Activated CD8-positive, alpha-beta memory T cell treated with anti-CD3 and anti-CD28 coated beads, Interleukin-2, amount 10 ng/mL, durations not matched to agents 7 days and 5 days (primary cell): ENCODE measurements around the gene SAMD4A. TPM values are rescaled to one million over a fixed set of nuclear protein-coding genes. Genes with fewer than 3 reads are reported as not detected.

Experiments used
- ATAC-seq: fragments of 150-1000 bp; cut with Tn5 transposase; one replicate; pipeline ENCODE4 v1.10.0; 2021; ENCODE audit warnings: moderate library complexity
- CTCF ChIA-PET: fragments of 350-600 bp; sonication (Branson Sonifier 250); formaldehyde crosslinking; loops from one replicate; lab custom pipeline; 2021; ENCODE audit warnings: antibody characterized with exemption; lab: Charles Lee
- DNase-seq: peaks from one replicate; pipeline ENCODE4 v3.0.0-alpha.2; 2020
- H3K27ac Mint-ChIP-seq: one replicate; pipeline ENCODE4 v1.8.0; 2021; ENCODE audit warnings: mild to moderate bottlenecking, mixed read lengths
- H3K27me3 Mint-ChIP-seq: one replicate; pipeline ENCODE4 v1.8.0; 2021; ENCODE audit warnings: mixed read lengths
- H3K36me3 Mint-ChIP-seq: one replicate; pipeline ENCODE4 v1.8.0; 2021; ENCODE audit warnings: mild to moderate bottlenecking, mixed read lengths
- H3K4me1 Mint-ChIP-seq: one replicate; pipeline ENCODE4 v1.8.0; 2021; ENCODE audit warnings: mixed read lengths
- H3K4me3 Mint-ChIP-seq: one replicate; pipeline ENCODE4 v1.8.0; 2021; ENCODE audit warnings: mild to moderate bottlenecking, moderate library complexity, mixed read lengths
- H3K9me3 Mint-ChIP-seq: one replicate; pipeline ENCODE4 v1.8.0; 2022; ENCODE audit warnings: low read depth, mixed read lengths
- total RNA-seq, 2 experiments: library from RNA; stranded (reverse); gene quantifications; one replicate each; pipeline ENCODE4 v1.2.3, GENCODE V29; 2021

The SAMD4A gene
- total RNA-seq, 2 experiments from 2014 or later: 1.6 to 1.7 TPM

GRCh38 chr14:54676812-54677708 lies 110.1 kb downstream of the SAMD4A start:
- Mint-ChIP-seq H3K4me1 (peaks cover 16% of the 10 kb centered on the region), H3K27me3 (peaks cover 74% of the 10 kb centered on the region), H3K4me3 (no peak overlapping the region), H3K9me3 (no peaks in the 10 kb centered on the region), H3K36me3 (no peaks in the 10 kb centered on the region), H3K27ac (no peak overlapping the region)
- DNase-seq (no peak), ATAC-seq (no peak)
- CTCF ChIA-PET: interaction anchor here (1.0 kb wide), 1 partner anchor 113 kb away, joined by 4 read pairs; no protein-coding TSS in a partner anchor

- CTCF ChIA-PET: interaction anchor here (1.9 kb wide), 1 partner anchor 10 kb away, joined by 6 read pairs; no protein-coding TSS in a partner anchor
- Mint-ChIP-seq H3K4me1 (peaks cover 10% of the 10 kb centered on the region), H3K36me3 (peaks cover 2% of the 10 kb centered on the region), H3K27me3 (peaks cover 70% of the 10 kb centered on the region), H3K9me3 (peaks cover 2% of the 10 kb centered on the region), H3K27ac (no peak overlapping the region), H3K4me3 (no peak overlapping the region)
- DNase-seq: no peak
- ATAC-seq: no peak
Measured at GRCh38 chr14:54680651-54681050, 113.7 kb downstream of the SAMD4A start.

DNA sequence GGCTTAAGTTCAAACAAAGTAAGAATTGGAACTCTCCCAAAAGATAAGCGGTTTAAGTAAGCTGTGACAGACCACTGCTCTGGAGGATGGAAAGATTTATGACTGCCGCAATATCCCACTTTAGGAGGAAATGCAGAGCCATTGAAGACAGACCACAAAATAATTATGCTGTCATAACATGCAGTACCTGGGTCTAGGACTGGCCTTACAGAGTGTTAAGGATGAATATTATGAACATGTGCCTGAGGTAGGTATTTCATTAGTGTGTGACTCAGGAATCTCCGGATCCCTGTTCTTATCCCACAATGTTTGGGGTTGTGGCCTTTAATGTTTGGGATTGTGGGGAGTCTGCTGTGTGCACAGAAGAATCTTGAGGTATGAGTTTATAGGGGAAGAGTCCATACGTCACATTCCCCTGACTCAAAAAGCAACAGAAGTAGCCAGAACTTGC lies 114.9 kb downstream of the SAMD4A start:
- CTCF ChIA-PET: interaction anchor here (1.9 kb wide), 1 partner anchor 9 kb away, joined by 6 read pairs; no protein-coding TSS in a partner anchor
- no peak for DNase-seq
- H3K36me3 Mint-ChIP-seq: peaks cover 5% of the 10 kb centered on the region
- no peak overlapping the region for H3K27ac Mint-ChIP-seq
- H3K9me3 Mint-ChIP-seq: peaks cover 3% of the 10 kb centered on the region
- H3K4me3 Mint-ChIP-seq: no peak overlapping the region
- H3K4me1 Mint-ChIP-seq: peaks cover 14% of the 10 kb centered on the region
- peaks cover 72% of the 10 kb centered on the region for H3K27me3 Mint-ChIP-seq
- no peak for ATAC-seq

- peaks cover 3% of the 10 kb centered on the region for H3K9me3 Mint-ChIP-seq
- H3K36me3 Mint-ChIP-seq: peaks cover 5% of the 10 kb centered on the region
- CTCF ChIA-PET: no interaction called here
- no peak for DNase-seq
- H3K27ac Mint-ChIP-seq: no peak overlapping the region
- peaks cover 73% of the 10 kb centered on the region for H3K27me3 Mint-ChIP-seq
- no peak for ATAC-seq
- peaks cover 15% of the 10 kb centered on the region for H3K4me1 Mint-ChIP-seq
- H3K4me3 Mint-ChIP-seq: no peak overlapping the region
Measured at GRCh38 chr14:54682578-54682977, 115.7 kb downstream of the SAMD4A start.

- Mint-ChIP-seq H3K27me3 (peaks cover 72% of the 10 kb centered on the region), H3K4me3 (no peak overlapping the region), H3K4me1 (peaks cover 22% of the 10 kb centered on the region), H3K9me3 (peaks cover 3% of the 10 kb centered on the region), H3K27ac (no peak overlapping the region), H3K36me3 (peaks cover 5% of the 10 kb centered on the region)
- CTCF ChIA-PET: interaction anchor here (0.9 to 4.1 kb wide), 6 partner anchors 14 to 122 kb away, joined by 3 to 17 read pairs (median 10); partner anchors contain the start of gene SAMD4A
- DNase-seq: no peak
- no peak for ATAC-seq
Measured at GRCh38 chr14:54683882-54684794, 117.2 kb downstream of the SAMD4A start.

GRCh38 chr14:54685286-54685845 lies 118.4 kb downstream of the SAMD4A start:
- DNase-seq: no peak
- CTCF ChIA-PET: interaction anchor here (0.5 to 4.1 kb wide), 10 partner anchors 13 to 458 kb away, joined by 3 to 17 read pairs (median 4); partner anchors contain the start of gene SAMD4A
- Mint-ChIP-seq H3K4me1 (peaks cover 22% of the 10 kb centered on the region), H3K36me3 (peaks cover 5% of the 10 kb centered on the region), H3K27me3 (peaks cover 71% of the 10 kb centered on the region), H3K27ac (no peak overlapping the region), H3K9me3 (peaks cover 3% of the 10 kb centered on the region), H3K4me3 (no peak overlapping the region)
- ATAC-seq: no peak

GRCh38 chr14:54686219-54686870 lies 119.4 kb downstream of the SAMD4A start:
- H3K36me3 Mint-ChIP-seq: peaks cover 5% of the 10 kb centered on the region

GRCh38 chr14:54686871-54687749 lies 120.2 kb downstream of the SAMD4A start:
- H3K36me3 Mint-ChIP-seq: peaks cover 5% of the 10 kb centered on the region
- H3K4me1 Mint-ChIP-seq: peaks cover 26% of the 10 kb centered on the region
- CTCF ChIA-PET: interaction anchor here (2.2 to 4.6 kb wide), 3 partner anchors 87 to 121 kb away, joined by 10 to 50 read pairs (median 17); partner anchors contain the start of gene SAMD4A

More at GRCh38 chr14:54686219-54686870, 119.4 kb downstream of the SAMD4A start:
- no peak for ATAC-seq
- DNase-seq: no peak
- peaks cover 3% of the 10 kb centered on the region for H3K9me3 Mint-ChIP-seq
- no peak overlapping the region for H3K4me3 Mint-ChIP-seq
- H3K4me1 Mint-ChIP-seq: peaks cover 22% of the 10 kb centered on the region
- CTCF ChIA-PET: interaction anchor here (1.0 to 4.1 kb wide), 5 partner anchors 16 to 193 kb away, joined by 5 to 17 read pairs (median 10); partner anchors contain the start of gene SAMD4A
- peaks cover 68% of the 10 kb centered on the region for H3K27me3 Mint-ChIP-seq
- H3K27ac Mint-ChIP-seq: no peak overlapping the region

GRCh38 chr14:54687750-54688119 lies 120.8 kb downstream of the SAMD4A start:
- ATAC-seq: no peak
- Mint-ChIP-seq H3K4me3 (no peak overlapping the region), H3K9me3 (peaks cover 3% of the 10 kb centered on the region), H3K36me3 (peaks cover 5% of the 10 kb centered on the region), H3K4me1 (peaks cover 26% of the 10 kb centered on the region), H3K27ac (no peak overlapping the region), H3K27me3 (peaks cover 73% of the 10 kb centered on the region)
- no peak for DNase-seq
- CTCF ChIA-PET: interaction anchor here (4.1 to 4.6 kb wide), 2 partner anchors 86 to 122 kb away, joined by 17 to 50 read pairs; partner anchors contain the start of gene SAMD4A

More at GRCh38 chr14:54686871-54687749, 120.2 kb downstream of the SAMD4A start:
- ATAC-seq: no peak
- H3K27me3 Mint-ChIP-seq: peaks cover 73% of the 10 kb centered on the region
- H3K4me3 Mint-ChIP-seq: no peak overlapping the region
- H3K9me3 Mint-ChIP-seq: peaks cover 3% of the 10 kb centered on the region
- no peak for DNase-seq
- H3K27ac Mint-ChIP-seq: no peak overlapping the region

DNA sequence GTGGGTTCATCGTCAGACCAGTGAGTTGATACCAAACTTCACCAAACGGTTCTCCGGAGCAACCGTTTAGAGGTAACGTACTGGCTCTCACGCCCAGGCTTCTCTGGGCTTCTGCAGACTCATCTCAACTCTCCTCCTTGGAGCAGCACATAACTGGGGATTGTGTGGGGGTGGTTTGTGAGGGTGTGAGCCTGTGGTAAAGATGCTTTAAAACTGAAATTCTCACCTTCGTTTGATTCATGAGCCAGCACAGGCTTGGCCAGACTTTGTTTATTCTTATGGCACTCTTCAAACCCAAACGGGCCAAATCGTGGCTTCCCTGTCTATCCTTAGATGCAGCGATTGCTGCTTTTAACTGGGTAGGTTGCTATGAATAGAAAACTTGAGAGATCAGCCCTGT lies 121.3 kb downstream of the SAMD4A start:
- Mint-ChIP-seq H3K4me3 (no peak overlapping the region), H3K27ac (no peak overlapping the region), H3K9me3 (peaks cover 3% of the 10 kb centered on the region), H3K36me3 (peaks cover 5% of the 10 kb centered on the region), H3K27me3 (peaks cover 75% of the 10 kb centered on the region), H3K4me1 (peaks cover 26% of the 10 kb centered on the region)
- DNase-seq: peak; percentile 45
- CTCF ChIA-PET: interaction anchor here (4.6 kb wide), 1 partner anchor 122 kb away, joined by 50 read pairs; the partner anchor contains the start of gene SAMD4A
- peak; percentile 45 for ATAC-seq

DNA sequence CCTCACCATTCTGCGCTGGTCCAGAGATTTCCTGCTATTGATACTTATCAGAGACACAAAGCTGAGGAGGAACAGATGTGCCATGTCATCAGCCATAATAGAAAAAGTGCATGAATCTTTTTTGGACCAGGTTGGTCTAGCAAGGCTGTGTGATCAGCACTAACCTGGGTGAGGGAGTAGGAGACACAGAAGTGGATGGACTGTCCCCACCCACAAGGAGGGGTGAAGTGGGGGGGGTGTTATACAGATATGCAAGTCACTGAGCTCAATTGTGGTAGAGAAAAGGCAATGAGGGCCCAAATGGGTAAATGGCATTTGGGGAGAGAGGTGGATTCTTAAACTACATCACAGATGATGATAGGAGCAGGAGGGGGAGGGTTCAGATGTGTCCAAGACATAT lies 123.0 kb downstream of the SAMD4A start:
- DNase-seq: no peak
- Mint-ChIP-seq H3K4me1 (peaks cover 23% of the 10 kb centered on the region), H3K27ac (no peak overlapping the region), H3K27me3 (peaks cover 83% of the 10 kb centered on the region), H3K36me3 (peaks cover 5% of the 10 kb centered on the region), H3K4me3 (no peak overlapping the region), H3K9me3 (peaks cover 3% of the 10 kb centered on the region)
- ATAC-seq: no peak
- CTCF ChIA-PET: interaction anchor here (0.7 to 4.6 kb wide), 10 partner anchors 9 to 124 kb away, joined by 3 to 50 read pairs (median 8); partner anchors contain the start of gene SAMD4A
